Measurements from ENCODE around the gene INO80B.

DNA sequence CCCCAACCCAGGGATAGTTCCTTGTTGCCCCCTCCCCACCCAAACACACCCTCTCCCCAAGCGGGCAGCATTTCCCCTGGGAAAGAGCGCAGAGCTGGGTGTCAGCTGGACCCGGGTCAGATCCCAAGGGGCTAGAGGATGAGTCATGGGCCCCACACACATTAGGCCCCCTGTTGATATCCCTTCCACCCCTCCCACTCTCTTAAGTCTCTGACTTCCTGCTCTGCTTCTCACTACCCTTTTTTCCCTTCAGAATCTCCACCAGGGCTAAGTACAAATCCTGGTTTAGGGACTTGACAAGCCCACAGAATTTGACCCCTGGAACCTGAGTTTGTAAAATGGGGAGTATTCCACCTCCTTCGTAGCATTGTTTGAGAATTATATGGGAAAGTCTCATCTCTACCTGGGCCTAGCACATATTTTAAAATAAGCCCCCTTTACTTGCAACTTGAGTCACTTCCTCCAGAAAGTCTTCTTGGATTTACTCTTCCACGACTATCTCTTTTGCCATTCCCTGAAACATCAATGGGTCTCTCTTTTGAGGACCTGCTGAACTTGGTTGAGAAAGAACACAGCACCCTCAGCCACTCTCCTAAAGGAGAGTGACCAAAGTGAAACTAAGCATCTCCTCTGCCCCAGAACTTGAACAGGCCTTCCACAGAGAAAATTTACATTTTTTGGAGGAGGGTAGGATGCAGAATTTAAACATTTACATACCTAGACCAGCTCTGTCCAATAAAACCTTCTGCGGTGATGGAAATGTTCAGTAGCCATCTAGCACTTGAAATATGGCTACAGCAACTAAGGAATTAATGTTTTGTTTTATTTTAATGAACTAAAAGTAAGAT lies 17.8 kb upstream of the INO80B start:
- TF ChIP-seq, protein P1, sequence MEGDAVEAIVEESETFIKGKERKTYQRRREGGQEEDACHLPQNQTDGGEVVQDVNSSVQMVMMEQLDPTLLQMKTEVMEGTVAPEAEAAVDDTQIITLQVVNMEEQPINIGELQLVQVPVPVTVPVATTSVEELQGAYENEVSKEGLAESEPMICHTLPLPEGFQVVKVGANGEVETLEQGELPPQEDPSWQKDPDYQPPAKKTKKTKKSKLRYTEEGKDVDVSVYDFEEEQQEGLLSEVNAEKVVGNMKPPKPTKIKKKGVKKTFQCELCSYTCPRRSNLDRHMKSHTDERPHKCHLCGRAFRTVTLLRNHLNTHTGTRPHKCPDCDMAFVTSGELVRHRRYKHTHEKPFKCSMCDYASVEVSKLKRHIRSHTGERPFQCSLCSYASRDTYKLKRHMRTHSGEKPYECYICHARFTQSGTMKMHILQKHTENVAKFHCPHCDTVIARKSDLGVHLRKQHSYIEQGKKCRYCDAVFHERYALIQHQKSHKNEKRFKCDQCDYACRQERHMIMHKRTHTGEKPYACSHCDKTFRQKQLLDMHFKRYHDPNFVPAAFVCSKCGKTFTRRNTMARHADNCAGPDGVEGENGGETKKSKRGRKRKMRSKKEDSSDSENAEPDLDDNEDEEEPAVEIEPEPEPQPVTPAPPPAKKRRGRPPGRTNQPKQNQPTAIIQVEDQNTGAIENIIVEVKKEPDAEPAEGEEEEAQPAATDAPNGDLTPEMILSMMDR (IDR thresholded peaks at IDR 0.05), result no peak
- no peak for TF ChIP-seq POLR2A (IDR thresholded peaks at IDR 0.05)

Measured in vagina (tissue), 2 donors.